ENCODE measurements around the gene HSF4. TPM values are rescaled to one million over a fixed set of nuclear protein-coding genes. Genes with fewer than 3 reads are reported as not detected.

Gene HSF4
- total RNA-seq = 19.6 and 22.3 TPM in 2 replicates
- long read RNA-seq = 0 reads

DNA sequence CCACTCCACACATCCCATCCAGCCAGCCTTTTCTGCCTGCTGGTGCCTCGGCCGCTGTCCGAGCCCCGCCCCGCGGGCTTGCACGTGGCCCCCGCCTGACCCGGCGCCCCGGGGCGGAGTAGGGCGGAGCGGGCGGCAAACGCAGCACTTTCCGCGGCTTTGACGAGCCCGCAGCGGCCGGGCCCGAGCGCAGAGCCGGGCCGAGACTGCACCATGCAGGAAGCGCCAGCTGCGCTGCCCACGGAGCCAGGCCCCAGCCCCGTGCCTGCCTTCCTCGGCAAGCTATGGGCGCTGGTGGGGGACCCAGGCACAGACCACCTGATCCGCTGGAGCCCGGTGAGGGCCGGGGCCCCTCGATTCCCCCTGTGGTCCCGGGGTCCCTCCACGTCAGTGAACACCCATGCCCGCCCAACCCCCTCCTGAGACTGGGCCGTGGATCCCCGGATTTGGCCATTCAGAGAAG, at the start of gene HSF4:
HSF4 (plus strand) TSS at position 147 of the 463 bp plus-strand sequence; CDS start at position 214, 67 bp downstream.
- Mint-ChIP-seq H3K9me3 (ENCODE audit: unreplicated experiment) (no peaks in the 10 kb centered on the region), H3K27me3 (ENCODE audit: unreplicated experiment) (peaks cover 29% of the 10 kb centered on the region), H3K36me3 (ENCODE audit: unreplicated experiment) (no peaks in the 10 kb centered on the region), H3K27ac (ENCODE audit: unreplicated experiment) (no peak within 1 kb of the TSS), H3K4me3 (ENCODE audit: unreplicated experiment) (peak within 1 kb of the TSS; percentile 52), H3K4me1 (ENCODE audit: unreplicated experiment) (peaks cover 33% of the 10 kb centered on the region)
- no peak for DNase-seq (ENCODE audit: extremely low spot score, unreplicated experiment)
- TF ChIP-seq, protein P1, sequence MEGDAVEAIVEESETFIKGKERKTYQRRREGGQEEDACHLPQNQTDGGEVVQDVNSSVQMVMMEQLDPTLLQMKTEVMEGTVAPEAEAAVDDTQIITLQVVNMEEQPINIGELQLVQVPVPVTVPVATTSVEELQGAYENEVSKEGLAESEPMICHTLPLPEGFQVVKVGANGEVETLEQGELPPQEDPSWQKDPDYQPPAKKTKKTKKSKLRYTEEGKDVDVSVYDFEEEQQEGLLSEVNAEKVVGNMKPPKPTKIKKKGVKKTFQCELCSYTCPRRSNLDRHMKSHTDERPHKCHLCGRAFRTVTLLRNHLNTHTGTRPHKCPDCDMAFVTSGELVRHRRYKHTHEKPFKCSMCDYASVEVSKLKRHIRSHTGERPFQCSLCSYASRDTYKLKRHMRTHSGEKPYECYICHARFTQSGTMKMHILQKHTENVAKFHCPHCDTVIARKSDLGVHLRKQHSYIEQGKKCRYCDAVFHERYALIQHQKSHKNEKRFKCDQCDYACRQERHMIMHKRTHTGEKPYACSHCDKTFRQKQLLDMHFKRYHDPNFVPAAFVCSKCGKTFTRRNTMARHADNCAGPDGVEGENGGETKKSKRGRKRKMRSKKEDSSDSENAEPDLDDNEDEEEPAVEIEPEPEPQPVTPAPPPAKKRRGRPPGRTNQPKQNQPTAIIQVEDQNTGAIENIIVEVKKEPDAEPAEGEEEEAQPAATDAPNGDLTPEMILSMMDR (IDR thresholded peaks at IDR 0.05) = no peak

- TF ChIP-seq, protein P1 (IDR thresholded peaks at IDR 0.05) = no peak
- Mint-ChIP-seq H3K27ac (ENCODE audit: unreplicated experiment) (no peak overlapping the region), H3K36me3 (ENCODE audit: unreplicated experiment) (peaks cover 6% of the 10 kb centered on the region), H3K4me3 (ENCODE audit: unreplicated experiment) (no peak overlapping the region), H3K9me3 (ENCODE audit: unreplicated experiment) (no peaks in the 10 kb centered on the region), H3K27me3 (ENCODE audit: unreplicated experiment) (no peaks in the 10 kb centered on the region), H3K4me1 (ENCODE audit: unreplicated experiment) (peaks cover 19% of the 10 kb centered on the region)
- no peak for DNase-seq (ENCODE audit: extremely low spot score, unreplicated experiment)
Measured at GRCh38 chr16:67114793-67115192, 49.8 kb upstream of the HSF4 start.

- Mint-ChIP-seq H3K27me3 (ENCODE audit: unreplicated experiment) (no peaks in the 10 kb centered on the region), H3K36me3 (ENCODE audit: unreplicated experiment) (peaks cover 10% of the 10 kb centered on the region), H3K27ac (ENCODE audit: unreplicated experiment) (no peak overlapping the region), H3K4me3 (ENCODE audit: unreplicated experiment) (no peak overlapping the region), H3K9me3 (ENCODE audit: unreplicated experiment) (no peaks in the 10 kb centered on the region), H3K4me1 (ENCODE audit: unreplicated experiment) (peaks cover 14% of the 10 kb centered on the region)
- TF ChIP-seq, protein P1 (IDR thresholded peaks at IDR 0.05) = no peak
- DNase-seq (ENCODE audit: extremely low spot score, unreplicated experiment) = no peak
Measured at GRCh38 chr16:67115639-67116038, 48.9 kb upstream of the HSF4 start.

DNA sequence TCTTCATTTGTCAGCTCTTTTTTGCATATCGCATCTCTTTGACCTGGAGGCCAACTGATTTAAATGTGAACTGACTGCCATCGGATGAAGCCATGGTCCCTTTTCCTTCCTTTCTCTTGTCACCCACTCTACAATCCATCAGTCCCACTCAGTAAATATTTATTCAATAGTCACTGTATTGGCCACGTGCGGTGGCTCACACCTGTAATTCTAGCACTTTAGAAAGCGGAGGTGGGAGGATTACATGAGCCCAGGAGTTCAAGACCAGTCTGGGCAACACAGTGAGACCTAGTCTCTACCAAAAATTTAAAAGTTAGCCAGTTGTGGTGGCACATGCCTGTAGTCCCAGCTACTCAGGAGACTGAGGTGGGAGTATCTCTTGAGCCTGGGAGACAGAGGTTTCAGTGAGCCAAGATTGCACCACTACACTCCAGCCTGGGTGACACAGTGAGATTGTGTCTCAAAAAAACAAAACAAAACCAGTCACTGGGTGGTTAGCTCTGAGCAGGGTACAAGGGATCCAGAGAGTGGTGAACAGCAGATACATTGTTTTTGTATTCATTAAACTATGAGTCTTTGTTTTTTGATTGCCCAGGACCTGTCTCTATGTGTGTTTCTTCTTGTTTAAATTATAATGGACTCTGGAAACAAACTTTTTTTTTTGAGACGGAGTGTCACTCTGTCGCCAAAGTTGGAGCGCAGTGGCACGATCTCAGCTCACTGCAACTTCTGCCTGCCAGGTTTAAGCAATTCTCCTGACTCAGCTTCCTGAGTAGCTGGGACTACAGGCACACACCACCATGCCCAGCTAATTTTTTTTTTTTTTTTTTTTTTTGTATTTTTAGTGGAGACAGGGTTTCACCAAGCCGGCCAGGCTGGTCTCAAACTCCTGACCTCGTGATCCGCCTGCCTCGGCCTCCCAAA, 47.9 kb upstream of the HSF4 start:
- TF ChIP-seq, protein P1 (IDR thresholded peaks at IDR 0.05) = no peak
- Mint-ChIP-seq H3K36me3 (ENCODE audit: unreplicated experiment) (peaks cover 11% of the 10 kb centered on the region), H3K9me3 (ENCODE audit: unreplicated experiment) (no peaks in the 10 kb centered on the region), H3K27ac (ENCODE audit: unreplicated experiment) (no peak overlapping the region), H3K27me3 (ENCODE audit: unreplicated experiment) (no peaks in the 10 kb centered on the region), H3K4me3 (ENCODE audit: unreplicated experiment) (no peak overlapping the region), H3K4me1 (ENCODE audit: unreplicated experiment) (peaks cover 5% of the 10 kb centered on the region)
- no peak for DNase-seq (ENCODE audit: extremely low spot score, unreplicated experiment)

GRCh38 chr16:67117716-67118115, 46.8 kb upstream of the HSF4 start:
- DNase-seq (ENCODE audit: extremely low spot score, unreplicated experiment) = no peak
- Mint-ChIP-seq H3K27me3 (ENCODE audit: unreplicated experiment) (no peaks in the 10 kb centered on the region), H3K36me3 (ENCODE audit: unreplicated experiment) (peaks cover 9% of the 10 kb centered on the region), H3K4me1 (ENCODE audit: unreplicated experiment) (peaks cover 2% of the 10 kb centered on the region), H3K27ac (ENCODE audit: unreplicated experiment) (no peak overlapping the region), H3K4me3 (ENCODE audit: unreplicated experiment) (no peak overlapping the region), H3K9me3 (ENCODE audit: unreplicated experiment) (no peaks in the 10 kb centered on the region)
- TF ChIP-seq, protein P1 (IDR thresholded peaks at IDR 0.05) = no peak

Data from osteocyte (in vitro differentiated cells).